CD4-positive, alpha-beta T cell treated with Interleukin-6 for 4 hours (primary cell): Measurements from ENCODE around the gene CFAP97D1.

Source experiments
- DNase-seq: peaks from one replicate; pipeline ENCODE4 v3.0.0-alpha.2; 2020; ENCODE audit warnings: mixed read lengths

The CFAP97D1 gene

GRCh38 chr17:43800736-43801135 lies 20.5 kb downstream of the CFAP97D1 start:
- no peak for DNase-seq

GRCh38 chr17:43801844-43802243 lies 21.6 kb downstream of the CFAP97D1 start:
- DNase-seq: no peak

GRCh38 chr17:43803758-43804157 lies 23.5 kb downstream of the CFAP97D1 start:
- DNase-seq: no peak

GRCh38 chr17:43805117-43805516 lies 24.9 kb downstream of the CFAP97D1 start:
- no peak for DNase-seq

GRCh38 chr17:43808076-43808475 lies 27.8 kb downstream of the CFAP97D1 start:
- no peak for DNase-seq

- no peak for DNase-seq
Observed at GRCh38 chr17:43809121-43809520, 28.9 kb downstream of the CFAP97D1 start.

- DNase-seq: no peak
Observed at GRCh38 chr17:43810226-43810715, 30.0 kb downstream of the CFAP97D1 start.

GRCh38 chr17:43810823-43811222 lies 30.6 kb downstream of the CFAP97D1 start:
- DNase-seq: no peak

DNA sequence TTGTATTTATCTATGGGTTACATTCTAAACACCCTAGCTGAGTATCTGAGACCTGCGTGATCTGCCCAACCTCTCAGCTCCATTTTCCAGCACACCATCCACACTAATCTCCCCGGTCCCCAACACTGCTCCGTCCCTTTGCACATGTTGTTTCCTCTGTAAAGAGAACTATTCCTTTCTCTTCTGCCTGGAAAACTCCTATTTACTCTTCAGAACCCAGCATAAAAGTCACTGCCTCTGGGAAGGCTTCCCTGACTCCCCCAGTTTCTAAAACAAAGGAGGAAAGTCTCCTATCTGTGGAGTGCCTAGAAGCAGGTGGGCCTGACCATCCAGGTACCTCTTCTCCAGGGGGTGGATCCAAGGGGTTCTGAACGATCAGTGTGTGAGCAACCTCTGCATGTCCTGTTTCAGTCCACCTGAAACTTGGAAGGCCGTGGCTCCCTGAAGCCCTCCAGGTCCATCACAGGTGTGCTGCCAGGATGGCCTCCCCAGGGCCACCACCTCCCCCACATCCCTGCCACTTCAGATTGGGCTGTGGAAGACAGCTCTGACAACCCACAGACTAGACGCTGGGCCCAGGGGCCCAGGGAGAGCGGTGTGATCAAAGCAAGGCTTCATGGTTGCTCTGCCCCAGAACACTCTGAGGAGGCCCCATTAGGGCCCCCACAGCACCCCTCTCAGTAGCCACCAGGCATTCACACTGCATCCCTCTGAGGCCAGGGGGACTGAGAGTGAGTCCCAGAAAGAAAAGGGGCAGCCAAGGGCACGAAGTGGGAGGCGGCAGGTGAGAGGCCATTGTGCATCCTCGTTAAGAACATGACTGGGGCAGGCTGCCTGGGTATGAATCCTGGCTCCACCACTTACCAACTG lies 32.4 kb downstream of the CFAP97D1 start:
- DNase-seq: no peak

- DNase-seq: no peak
Observed at GRCh38 chr17:43813386-43813785, 33.2 kb downstream of the CFAP97D1 start.

DNA sequence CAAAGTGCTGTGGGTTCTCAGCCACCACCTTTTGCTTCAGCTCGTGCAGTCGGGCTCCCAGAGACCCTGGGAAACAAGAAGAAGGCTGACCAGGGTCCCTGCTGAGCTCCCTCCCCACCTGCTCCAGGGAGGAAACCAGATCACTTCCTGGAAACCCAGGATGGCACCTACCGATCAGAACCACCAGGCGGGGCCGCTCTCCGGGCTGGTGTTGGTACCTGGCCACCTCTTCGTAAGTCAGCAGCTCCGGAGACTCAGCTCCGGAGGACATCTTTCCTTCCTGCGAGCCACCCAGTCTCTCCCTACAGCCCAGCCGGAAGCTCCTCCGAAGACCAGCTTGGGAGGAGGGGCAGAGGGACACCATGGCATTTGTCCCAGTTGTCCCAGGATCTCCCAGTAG lies 33.8 kb downstream of the CFAP97D1 start:
- no peak for DNase-seq

DNA sequence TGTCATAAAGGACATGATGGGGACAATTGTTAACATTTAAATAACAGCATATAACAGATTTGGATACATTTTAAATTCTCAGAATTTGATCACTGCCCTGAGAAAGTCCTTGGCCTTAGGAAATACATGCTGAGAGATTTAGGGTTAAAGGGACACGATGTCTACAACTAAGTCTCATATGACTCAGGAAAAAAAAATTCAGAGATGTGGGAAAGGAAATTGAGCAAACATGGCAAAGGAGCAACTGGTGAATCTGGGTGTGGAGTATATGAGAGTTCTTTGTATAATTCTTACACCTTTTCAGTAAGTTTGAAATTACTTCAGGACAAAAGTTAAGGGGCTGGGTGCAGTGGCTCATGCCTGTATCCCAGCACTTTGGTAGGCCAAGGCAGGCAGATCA lies 34.5 kb downstream of the CFAP97D1 start:
- DNase-seq: no peak

GRCh38 chr17:43816336-43817320 lies 36.4 kb downstream of the CFAP97D1 start:
- no peak for DNase-seq

DNA sequence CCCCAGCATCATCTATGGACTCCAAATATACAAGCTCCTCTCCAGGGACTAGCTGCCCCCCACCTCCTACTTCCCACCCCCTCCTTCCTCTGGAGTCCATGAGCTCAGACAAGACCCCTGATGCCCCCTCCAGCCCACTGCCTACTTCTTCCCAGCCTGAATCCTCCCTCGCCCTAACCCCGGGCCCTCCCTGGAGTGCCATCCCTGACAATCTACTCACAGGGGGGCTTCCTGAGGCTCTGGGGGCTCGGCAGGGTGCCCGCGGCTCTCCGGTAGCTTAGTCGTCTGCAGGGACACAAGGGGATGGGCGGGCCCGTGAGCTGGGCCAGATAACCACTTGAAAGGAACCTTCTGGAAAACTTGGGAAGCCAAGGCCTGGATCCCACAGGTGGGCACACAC lies 37.6 kb downstream of the CFAP97D1 start:
- no peak for DNase-seq

DNA sequence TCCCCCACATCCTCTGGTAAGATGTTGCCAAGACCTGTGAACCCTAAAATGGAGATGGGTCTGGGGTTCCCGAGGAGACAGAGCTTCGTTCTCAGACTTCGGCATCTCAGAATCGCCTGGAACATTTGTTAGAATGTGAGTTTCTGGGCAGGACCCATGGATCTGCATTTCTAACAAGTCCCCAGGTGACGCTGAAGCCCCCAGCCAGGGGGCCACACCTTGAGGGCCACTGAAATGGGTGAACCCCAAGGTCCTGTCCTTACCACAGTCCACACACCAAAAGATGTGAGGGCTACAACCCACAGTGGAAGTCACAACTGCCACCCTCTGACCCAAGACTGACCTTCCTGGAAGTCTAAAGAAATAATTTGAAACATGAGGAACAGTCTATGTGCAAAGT lies 38.7 kb downstream of the CFAP97D1 start:
- DNase-seq: no peak

GRCh38 chr17:43820759-43821158 lies 40.5 kb downstream of the CFAP97D1 start:
- no peak for DNase-seq

DNA sequence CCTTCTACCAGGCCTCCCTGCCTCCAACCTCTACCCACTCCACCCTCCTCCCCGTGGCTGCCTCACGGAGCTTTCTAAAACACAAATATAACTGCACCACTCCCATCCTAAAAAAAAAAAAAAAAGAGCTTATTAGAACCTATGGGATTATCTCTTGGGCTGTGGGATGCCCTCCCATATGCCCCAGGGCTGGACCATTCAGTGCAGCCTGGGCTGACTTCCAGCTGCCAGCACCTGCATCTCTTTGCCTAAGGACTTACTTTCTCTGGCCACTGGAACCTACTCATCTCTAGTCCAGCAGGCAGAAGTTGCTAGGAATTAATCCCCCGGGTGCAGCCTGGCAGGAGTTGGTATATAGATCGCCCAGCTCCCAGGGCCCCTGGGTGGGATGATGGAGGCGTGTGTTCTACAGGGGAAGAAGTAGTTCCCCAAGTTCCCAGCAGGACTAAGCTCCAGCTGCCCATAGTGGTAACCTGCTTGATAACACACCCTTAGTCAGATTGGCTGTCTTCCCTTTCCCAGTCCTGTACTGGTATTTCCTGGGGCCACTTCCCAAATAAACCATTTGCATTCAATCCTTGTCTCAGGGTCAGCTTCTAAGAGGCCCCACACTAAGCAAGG lies 42.4 kb downstream of the CFAP97D1 start:
- DNase-seq: no peak

DNA sequence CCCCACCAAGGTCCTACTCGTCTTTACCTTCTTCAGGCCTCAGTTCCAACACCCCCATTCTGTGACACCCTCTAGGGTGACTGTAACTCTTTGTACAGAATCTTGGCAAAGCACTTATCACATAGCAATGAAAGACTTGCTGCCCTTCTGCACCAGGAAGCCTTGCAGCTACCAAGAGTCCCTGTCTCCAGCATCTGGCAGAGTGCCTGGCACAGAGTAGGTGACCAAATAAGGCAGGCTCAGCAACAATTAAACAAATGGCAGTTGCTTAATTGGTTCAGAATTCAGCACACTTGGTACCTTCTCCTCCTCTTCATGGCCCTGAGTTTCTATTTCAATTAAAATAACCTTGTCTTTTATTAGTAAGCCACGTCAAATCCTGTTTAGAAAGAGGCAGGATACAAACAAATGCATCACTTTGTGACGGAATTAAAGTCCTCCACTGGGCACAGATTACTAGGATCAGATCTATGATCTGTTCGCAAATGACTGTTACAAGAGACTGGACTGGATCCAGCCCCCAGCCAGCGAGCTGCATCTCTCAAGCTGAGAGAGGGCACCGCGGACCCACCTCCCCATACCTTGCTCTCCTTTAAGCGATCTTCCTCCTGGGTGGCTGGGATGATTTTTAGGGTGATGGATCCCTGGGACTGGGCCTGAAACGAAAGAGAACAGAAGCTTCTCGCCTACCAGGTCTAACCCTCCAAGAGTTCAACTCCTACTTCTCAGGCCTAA lies 43.3 kb downstream of the CFAP97D1 start:
- no peak for DNase-seq

GRCh38 chr17:43825567-43825966 lies 45.3 kb downstream of the CFAP97D1 start:
- DNase-seq: no peak

DNA sequence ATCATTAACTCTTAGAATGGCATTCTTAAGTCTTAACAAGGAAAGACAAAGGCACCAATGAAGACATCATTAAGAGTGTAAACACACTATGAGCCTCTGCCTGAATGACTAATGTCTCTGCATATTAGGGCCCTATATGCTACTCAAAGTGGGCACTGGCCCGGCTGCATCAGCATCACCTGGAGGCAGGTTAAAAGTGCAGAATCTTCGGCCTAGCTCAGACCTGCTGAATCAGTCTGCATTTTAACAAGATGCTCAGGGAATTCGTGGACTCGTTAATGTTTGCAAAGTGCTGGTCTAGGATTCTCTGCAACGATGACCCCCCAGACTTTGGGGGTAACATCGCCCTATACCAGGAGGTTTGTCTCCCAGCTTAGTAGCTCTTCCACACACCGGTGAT lies 46.0 kb downstream of the CFAP97D1 start:
- DNase-seq: no peak

DNA sequence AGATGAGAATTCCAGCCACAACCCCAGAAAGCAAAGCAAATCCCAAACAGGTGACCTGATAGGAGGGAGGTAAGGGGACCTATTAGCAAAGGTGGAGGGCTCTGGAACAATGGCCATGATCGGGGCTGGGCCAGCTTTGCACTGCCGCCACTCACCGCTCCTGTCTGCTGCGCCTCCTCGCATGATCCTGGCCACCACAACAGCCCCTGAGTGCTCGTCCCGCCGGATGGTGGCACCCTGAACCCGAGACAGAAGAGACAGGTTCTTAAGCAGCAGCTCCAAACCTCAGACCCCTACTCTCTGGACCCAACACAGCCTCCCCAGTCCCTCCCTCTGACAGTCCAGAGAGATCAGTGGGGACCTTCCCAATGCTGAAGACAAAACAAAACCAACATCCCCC lies 47.4 kb downstream of the CFAP97D1 start:
- no peak for DNase-seq

DNA sequence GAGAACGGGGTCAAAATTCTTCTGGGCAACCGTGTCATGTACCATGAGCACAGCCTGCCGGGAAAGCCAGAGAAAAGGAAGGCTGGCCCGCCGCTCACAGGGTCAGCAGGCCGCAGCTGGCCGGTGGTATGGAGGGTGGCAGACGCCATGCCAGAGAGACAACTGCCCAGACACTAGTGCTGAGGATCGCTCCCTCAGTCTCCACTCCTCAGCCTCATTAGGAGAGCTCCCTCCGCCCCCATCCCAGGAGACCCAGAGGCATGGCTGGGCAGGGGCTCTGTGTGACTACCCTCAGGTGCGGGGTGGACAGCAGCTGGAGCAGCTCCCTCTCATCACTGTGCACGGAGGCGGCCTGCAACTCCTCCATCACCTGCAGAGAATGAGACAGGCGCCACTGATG lies 49.5 kb downstream of the CFAP97D1 start:
- no peak for DNase-seq
